Measurements from ENCODE around the gene GSE1.

GSE1 gene

DNA sequence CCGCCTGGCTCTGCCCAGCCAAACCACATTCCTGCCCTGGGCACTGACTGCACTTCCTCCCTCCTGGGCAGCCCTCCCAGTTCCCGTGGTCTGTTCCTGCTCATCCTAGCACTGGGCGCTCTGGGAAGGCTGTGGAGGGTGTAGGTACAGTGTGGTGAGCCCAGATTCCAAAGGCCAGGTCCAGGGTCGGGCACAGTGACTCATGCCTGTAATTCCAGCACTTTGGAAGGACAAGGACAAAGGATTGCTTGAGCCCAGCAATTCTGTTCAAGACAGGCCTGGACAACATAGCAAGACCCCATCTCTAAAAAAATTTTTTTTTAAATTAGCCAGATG is 107.1 kb downstream of the GSE1 start:
- no peak overlapping the region for H3K27ac ChIP-seq
- H3K9ac ChIP-seq = no peak overlapping the region
- H3K36me3 ChIP-seq = peaks cover 0 to 7% (median 0%) of the 10 kb centered on the region in 11 experiments; a peak in 2 of 22 replicates
- no peak overlapping the region for H3K4me3 ChIP-seq
- H3K4me1 ChIP-seq = peaks cover 20 to 67% (median 40%) of the 10 kb centered on the region in 10 experiments
- H3K9me3 ChIP-seq (replicated peaks in 1 of 11) = no peaks in the 10 kb centered on the region
- no peak for TF ChIP-seq Cebpa-rat (IDR thresholded peaks at IDR 0.05)
- H3K4me2 ChIP-seq = no peak overlapping the region
- peaks cover 0 to 44% (median 0%) of the 10 kb centered on the region in 11 experiments; a peak in 10 of 22 replicates for H4K20me1 ChIP-seq
- H3K27me3 ChIP-seq = no peaks in the 10 kb centered on the region

DNA sequence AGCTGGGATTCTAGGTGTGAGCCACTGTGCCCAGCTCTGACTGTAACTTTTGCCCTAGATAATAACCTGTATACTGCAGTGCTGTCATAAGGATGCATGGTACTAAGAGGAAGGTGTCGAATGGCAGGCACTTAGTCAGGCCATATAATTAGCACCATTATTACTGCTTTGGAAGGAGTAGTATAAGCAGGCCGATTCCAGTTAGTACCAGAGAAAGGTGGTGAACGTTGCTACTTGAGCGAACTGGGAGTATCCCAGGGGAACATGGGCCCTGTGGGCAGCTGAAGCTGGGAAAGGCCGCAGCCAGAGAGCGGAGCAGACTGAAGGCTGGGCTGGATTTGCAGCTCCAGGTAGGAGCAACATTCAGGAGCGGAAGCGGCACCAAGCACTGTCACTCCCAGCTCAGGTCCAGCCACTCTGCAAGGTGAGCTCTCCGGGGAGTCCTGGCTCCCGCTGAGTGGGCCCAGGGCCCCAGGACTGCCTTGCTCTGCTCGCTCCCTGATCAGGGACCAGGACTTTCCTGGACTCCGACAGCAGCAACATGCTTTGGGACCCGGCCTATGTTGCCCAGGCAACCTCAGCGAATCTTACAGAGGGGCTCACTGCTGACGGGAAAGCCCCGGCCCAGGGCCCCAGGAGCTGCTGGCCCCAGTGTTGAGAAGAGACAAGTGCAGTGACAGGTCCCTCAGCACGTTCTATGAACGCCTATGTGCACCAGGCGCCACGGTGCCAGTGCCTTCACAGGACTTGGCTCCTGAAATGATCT is 109.2 kb downstream of the GSE1 start:
- peaks cover 0 to 31% (median 0%) of the 10 kb centered on the region in 11 experiments; a peak in 8 of 22 replicates for H4K20me1 ChIP-seq
- H3K27me3 ChIP-seq = no peaks in the 10 kb centered on the region
- 0 out of 22 replicates have a peak overlapping the region, but pooled peaks of 1 of the 11 experiments have one; percentile 3 for H3K4me2 ChIP-seq
- no peak overlapping the region for H3K27ac ChIP-seq
- peaks cover 0 to 22% (median 0%) of the 10 kb centered on the region in 11 experiments; a peak in 7 of 22 replicates for H3K36me3 ChIP-seq
- H3K9me3 ChIP-seq (replicated peaks in 1 of 11) = no peaks in the 10 kb centered on the region
- H3K9ac ChIP-seq = 0 out of 22 replicates have a peak overlapping the region, but pooled peaks of 1 of the 11 experiments have one; percentile 18
- peaks cover 11 to 46% (median 19%) of the 10 kb centered on the region in 10 experiments for H3K4me1 ChIP-seq
- TF ChIP-seq Cebpa-rat (IDR thresholded peaks at IDR 0.05) = no peak
- H3K4me3 ChIP-seq = no peak overlapping the region

DNA sequence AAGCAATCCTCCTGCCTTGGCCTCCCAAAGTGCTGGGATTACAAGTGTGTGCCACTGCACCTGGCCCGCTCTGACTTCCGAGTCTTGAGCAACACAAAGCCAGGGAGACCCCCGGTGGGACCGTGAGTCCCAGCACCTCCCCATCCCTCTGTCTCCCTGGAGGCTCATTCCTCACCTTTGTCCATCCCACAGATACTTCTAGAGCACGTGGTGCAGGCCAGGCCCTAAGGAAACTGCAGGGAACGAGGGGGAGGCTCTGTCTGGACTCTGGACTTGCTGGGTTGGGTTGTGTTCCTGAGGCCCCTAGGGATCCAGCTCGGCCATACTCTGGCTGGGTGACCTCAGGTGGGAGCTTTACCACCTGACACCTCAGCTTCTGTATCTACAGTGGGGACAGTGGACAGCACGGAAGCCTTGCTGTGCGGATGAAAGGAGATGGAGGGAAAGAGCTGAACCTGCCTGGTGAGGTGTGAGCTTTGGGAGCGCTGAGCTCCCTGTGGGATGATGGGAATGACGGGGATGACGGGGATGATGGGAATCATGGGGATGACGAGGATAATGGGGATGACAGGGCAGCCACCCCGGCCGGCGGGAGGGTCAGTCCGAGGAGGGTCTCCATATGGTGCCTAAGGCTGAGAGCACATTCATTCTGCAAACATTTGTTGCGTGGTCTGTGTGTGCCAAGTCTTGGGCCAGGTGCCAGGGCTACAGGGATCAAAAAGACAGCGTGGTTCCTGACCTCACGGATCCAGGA is 111.2 kb downstream of the GSE1 start:
- no peak overlapping the region for H3K9ac ChIP-seq
- no peak for TF ChIP-seq Cebpa-rat (IDR thresholded peaks at IDR 0.05)
- H3K9me3 ChIP-seq (replicated peaks in 1 of 11) = no peaks in the 10 kb centered on the region
- H4K20me1 ChIP-seq = peaks cover 0 to 14% (median 0%) of the 10 kb centered on the region in 11 experiments; a peak in 2 of 22 replicates
- H3K27ac ChIP-seq = no peak overlapping the region
- peaks cover 7 to 44% (median 19%) of the 10 kb centered on the region in 10 experiments for H3K4me1 ChIP-seq
- peaks cover 0 to 25% (median 0%) of the 10 kb centered on the region in 11 experiments; a peak in 7 of 22 replicates for H3K36me3 ChIP-seq
- no peaks in the 10 kb centered on the region for H3K27me3 ChIP-seq
- H3K4me3 ChIP-seq = no peak overlapping the region
- no peak overlapping the region for H3K4me2 ChIP-seq

DNA sequence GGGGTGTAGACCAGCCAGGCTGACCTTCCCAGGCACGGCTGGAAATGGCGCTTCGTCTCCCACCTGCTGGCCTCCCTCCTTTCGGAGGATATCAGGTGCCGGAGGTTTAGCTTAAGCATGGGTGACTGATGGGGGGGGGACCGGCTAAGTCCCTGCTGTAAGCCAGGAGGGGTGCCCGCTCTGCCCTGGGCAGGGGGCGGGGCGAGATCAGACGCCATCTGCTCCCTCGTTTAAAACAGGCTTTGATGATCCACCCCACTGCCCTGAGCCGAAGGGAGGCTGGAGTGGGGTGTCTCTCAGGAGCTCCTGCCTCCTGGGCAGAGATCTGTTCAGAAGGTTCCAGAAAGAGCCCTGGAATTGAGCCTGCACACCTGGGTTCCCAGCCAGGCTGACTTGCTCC is 111.8 kb downstream of the GSE1 start:
- Histone ChIP-seq H3K27ac (no peak overlapping the region), H4K20me1 (peaks cover 0 to 14% (median 0%) of the 10 kb centered on the region in 11 experiments; a peak in 2 of 22 replicates), H3K9me3 (replicated peaks in 1 of 11) (no peaks in the 10 kb centered on the region), H3K4me3 (no peak overlapping the region), H3K4me1 (peaks cover 14 to 51% (median 26%) of the 10 kb centered on the region in 10 experiments), H3K36me3 (peaks cover 0 to 25% (median 0%) of the 10 kb centered on the region in 11 experiments; a peak in 7 of 22 replicates), H3K9ac (no peak overlapping the region), H3K27me3 (no peaks in the 10 kb centered on the region), H3K4me2 (no peak overlapping the region)
- no peak for TF ChIP-seq Cebpa-rat (IDR thresholded peaks at IDR 0.05)

All from BLaER1 treated with 17β-estradiol and CSF1 and Interleukin-3, amounts not matched to agents 10 nM and 100 nM (cell line).